Esophagus squamous epithelium (tissue), 5 donors: ENCODE data around the gene PDE9A. TPM values are rescaled to one million over a fixed set of nuclear protein-coding genes. Genes with fewer than 3 reads are reported as not detected.

Experiments used
- DNase-seq: peaks from one replicate; lab custom pipeline; 2025; lab: John Stamatoyannopoulos, UW
- H3K27ac ChIP-seq, 4 donors: fragments of 200-600 bp; sonication (generic); one replicate each; pipeline ENCODE4 v1.5.1; 2016 to 2019; ENCODE audit warnings: mild to moderate bottlenecking in 1 of 4
- H3K27me3 ChIP-seq, 4 donors: fragments of 200-600 bp; sonication (generic); 1 replicate in 3 of 4; 2 replicates in 1 of 4; pipeline versions ENCODE4 v1.5.1 to v1.6.0; 2017 to 2021; ENCODE audit warnings: antibody characterized with exemption in 1 of 4
- H3K36me3 ChIP-seq, 3 donors: fragments of 200-600 bp; sonication (generic); one replicate each; pipeline ENCODE4 v1.5.1; 2016 to 2019
- H3K4me1 ChIP-seq, 3 donors: fragments of 200-600 bp; sonication (generic); one replicate each; pipeline ENCODE4 v1.5.1; 2017 to 2019
- H3K4me3 ChIP-seq, 4 donors: fragments of 200-600 bp; sonication (generic); 1 replicate in 3 of 4; 2 replicates in 1 of 4; pipeline ENCODE4 v1.5.1; 2016 to 2019; ENCODE audit warnings: mild to moderate bottlenecking in 2 of 4, moderate library complexity in 1 of 4
- H3K9me3 ChIP-seq, 3 donors: fragments of 200-600 bp; sonication (generic); one replicate each; pipeline ENCODE4 v1.5.1; 2016 to 2019
- CTCF ChIP-seq, 6 experiments: fragments of 450-650 bp in 4 of 6; fragments of 200-600 bp in 2 of 6; sonication (generic) in 2 of 6; IDR thresholded peaks; one replicate each; pipeline ENCODE4 v1.5.1; 2016 to 2019; ENCODE audit warnings: antibody characterized with exemption in 6 of 6, mild to moderate bottlenecking in 4 of 6, moderate library complexity in 4 of 6
- POLR2A ChIP-seq, 4 donors: fragments of 450-650 bp; IDR thresholded peaks; one replicate each; pipeline ENCODE4 v1.6.1; 2017; ENCODE audit warnings: antibody characterized with exemption in 4 of 4, mild to moderate bottlenecking in 4 of 4, moderate library complexity in 3 of 4
- whole genome bisulfite sequencing, 2 donors: methylation state at CpG; one replicate each; pipeline ENCODE4 v1.1.5; 2018; 5-methylcytosine and 5-hydroxymethylcytosine counted together
- intact Hi-C: fragments of 100-400 bp; cut with DNase I; formaldehyde crosslinking; loops from one replicate; pipeline ENCODE4 v1.15.0; 2022
- total RNA-seq, 4 donors: library from RNA; depleted of rRNA; stranded (reverse); fragments of >200 nt; gene quantifications; one replicate each; pipeline ENCODE4 v1.1.0, GENCODE V29; 2016
- donor health status: DM: yes; HTN: yes; CAD: no.

PDE9A gene
- total RNA-seq, 4 donors from 2014 or later, result 0.61 to 2.9 (median 1.8) TPM

- no peak for DNase-seq
Observed at GRCh38 chr21:42615924-42616323, 37.5 kb upstream of the PDE9A start.

DNA sequence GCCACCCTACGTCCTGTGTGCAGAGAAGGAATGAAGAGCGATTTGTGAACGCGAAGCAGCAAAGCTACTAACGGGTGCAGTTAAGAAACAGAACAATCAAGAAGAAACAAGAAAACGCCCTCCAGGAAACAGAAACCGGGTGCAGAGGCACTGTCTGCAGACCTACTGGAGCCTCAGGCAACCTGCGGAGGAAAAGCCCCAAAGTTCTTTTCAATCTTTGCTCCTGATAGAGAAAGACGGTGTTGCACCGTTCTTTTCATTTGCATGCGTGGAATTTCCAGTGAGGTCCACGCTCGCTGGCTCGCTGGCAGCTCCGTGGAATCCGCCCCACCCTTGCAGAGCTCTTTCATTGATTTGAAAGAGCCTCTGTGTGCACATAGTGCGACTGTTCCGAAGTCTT, 37.0 kb upstream of the PDE9A start:
- Histone ChIP-seq H3K4me1 (peaks cover 0 to 41% (median 9%) of the 10 kb centered on the region in 3 donors), H3K27me3 (peaks cover 0 to 49% (median 0%) of the 10 kb centered on the region in 4 donors), H3K27ac (no peak overlapping the region), H3K36me3 (no peaks in the 10 kb centered on the region), H3K4me3 (peak overlapping the region in 3 of 4 donors; percentile 24 to 54 (median 30)), H3K9me3 (peaks cover 0 to 10% (median 0%) of the 10 kb centered on the region in 3 donors)
- DNase-seq, result no peak
- 12 to 17% methylated on average over 17 to 18 of the region's 18 CpGs for WGBS, 2 donors
- intact Hi-C loops, result no loop called here
- no peak for TF ChIP-seq POLR2A (IDR thresholded peaks at IDR 0.05)
- no peak for TF ChIP-seq CTCF (IDR thresholded peaks at IDR 0.05)

More at GRCh38 chr21:42615924-42616323, 37.5 kb upstream of the PDE9A start:
- peaks cover 0 to 36% (median 9%) of the 10 kb centered on the region in 3 donors for H3K4me1 ChIP-seq
- H3K36me3 ChIP-seq, result no peaks in the 10 kb centered on the region
- intact Hi-C loops, result no loop called here
- no peak overlapping the region for H3K27ac ChIP-seq
- peaks cover 0 to 10% (median 0%) of the 10 kb centered on the region in 3 donors for H3K9me3 ChIP-seq
- H3K27me3 ChIP-seq, result peaks cover 0 to 45% (median 0%) of the 10 kb centered on the region in 4 donors
- no peak for TF ChIP-seq CTCF (IDR thresholded peaks at IDR 0.05)
- TF ChIP-seq POLR2A (IDR thresholded peaks at IDR 0.05), result no peak
- 49 to 58% methylated on average over 3 of the region's 3 CpGs for WGBS, 2 donors
- H3K4me3 ChIP-seq, result peak overlapping the region in 1 of 4 donors; percentile 54

- H3K4me3 ChIP-seq, result peak overlapping the region in 1 of 4 donors; percentile 54
- no peak overlapping the region for H3K27ac ChIP-seq
- TF ChIP-seq CTCF (IDR thresholded peaks at IDR 0.05) (no peak), POLR2A (IDR thresholded peaks at IDR 0.05) (no peak)
- H3K4me1 ChIP-seq, result peaks cover 0 to 46% (median 12%) of the 10 kb centered on the region in 3 donors
- peaks cover 0 to 54% (median 0%) of the 10 kb centered on the region in 4 donors for H3K27me3 ChIP-seq
- no peak for DNase-seq
- no peaks in the 10 kb centered on the region for H3K36me3 ChIP-seq
- intact Hi-C loops, result no loop called here
- peaks cover 0 to 5% (median 0%) of the 10 kb centered on the region in 3 donors for H3K9me3 ChIP-seq
- WGBS, 2 donors, result 80% methylated on average over 1 of the region's 21 CpGs; no CpG with 5 or more reads in 1 of the 2 donors
Observed at GRCh38 chr21:42616941-42617340, 36.5 kb upstream of the PDE9A start.

- 62 to 78% methylated on average over 3 of the region's 23 CpGs for WGBS, 2 donors
- intact Hi-C loops, result no loop called here
- no peak for DNase-seq
Observed at GRCh38 chr21:42617486-42617885, 35.9 kb upstream of the PDE9A start.

More at GRCh38 chr21:42617486-42617885, 35.9 kb upstream of the PDE9A start:
- H3K27ac ChIP-seq, result no peak overlapping the region
- H3K4me1 ChIP-seq, result peaks cover 0 to 47% (median 12%) of the 10 kb centered on the region in 3 donors
- H3K36me3 ChIP-seq, result no peaks in the 10 kb centered on the region
- TF ChIP-seq POLR2A (IDR thresholded peaks at IDR 0.05) (no peak), CTCF (IDR thresholded peaks at IDR 0.05) (no peak)
- H3K27me3 ChIP-seq, result peaks cover 0 to 60% (median 0%) of the 10 kb centered on the region in 4 donors
- H3K4me3 ChIP-seq, result no peak overlapping the region
- H3K9me3 ChIP-seq, result no peaks in the 10 kb centered on the region
